ENCODE data around the gene BDKRB2.

Gene BDKRB2

DNA sequence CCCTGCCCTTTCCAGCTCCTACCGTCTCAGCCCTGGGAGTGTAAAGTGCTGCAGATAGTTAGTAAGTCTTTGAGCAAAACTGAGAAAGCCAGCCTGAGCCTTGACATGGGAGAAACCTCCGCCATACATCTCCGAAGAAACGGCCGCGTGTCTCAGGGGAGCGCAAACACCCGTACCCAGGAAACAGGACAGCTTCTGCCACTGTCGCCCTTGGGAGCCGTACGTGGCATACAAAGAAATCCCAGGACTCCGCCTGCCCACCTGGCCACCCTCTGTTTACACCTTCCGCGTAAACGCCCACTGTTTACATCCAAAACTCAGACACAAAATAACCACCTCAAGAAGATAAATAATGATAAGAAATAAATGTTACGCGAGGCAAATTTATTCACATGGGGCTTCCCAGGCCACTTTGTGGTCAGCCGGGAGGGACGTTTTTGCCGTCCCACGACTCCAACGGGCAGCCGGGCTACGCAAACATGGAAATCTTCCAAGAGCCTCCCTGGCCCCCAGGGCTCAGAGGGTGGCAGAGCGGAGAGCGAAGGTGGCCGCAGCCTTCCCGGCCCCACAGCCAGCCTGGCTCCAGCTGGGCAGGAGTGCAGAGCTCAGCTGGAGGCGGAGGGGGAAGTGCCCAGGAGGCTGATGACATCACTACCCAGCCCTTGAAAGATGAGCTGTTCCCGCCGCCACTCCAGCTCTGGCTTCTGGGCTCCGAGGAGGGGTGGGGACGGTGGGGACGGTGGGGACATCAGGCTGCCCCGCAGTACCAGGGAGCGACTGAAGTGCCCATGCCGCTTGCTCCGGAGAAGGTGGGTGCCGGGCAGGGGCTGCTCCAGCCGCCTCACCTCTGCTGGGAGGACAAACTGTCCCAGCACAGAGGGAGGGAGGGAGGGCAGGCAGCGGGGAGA lies at the start of gene BDKRB2:
TSS of gene BDKRB2 (plus strand) at position 689 of the 908 bp plus-strand sequence. CDS start 32,269 bp downstream, outside the sequence.
- Histone ChIP-seq H3K27me3 (ENCODE audit: control insufficient read depth, insufficient read depth, low read length) (no peaks in the 10 kb centered on the region), H3K4me1 (ENCODE audit: control insufficient read depth, insufficient read depth, low read length) (peaks cover 11% of the 10 kb centered on the region), H3K36me3 (ENCODE audit: control insufficient read depth, insufficient read depth, low read length) (no peaks in the 10 kb centered on the region), H3K4me3 (ENCODE audit: low read length) (peak within 1 kb of the TSS; percentile 59), H3K9ac (ENCODE audit: low read length) (peak within 1 kb of the TSS; percentile 51), H3K27ac (ENCODE audit: low read depth, low read length) (peak within 1 kb of the TSS; percentile 75)

DNA sequence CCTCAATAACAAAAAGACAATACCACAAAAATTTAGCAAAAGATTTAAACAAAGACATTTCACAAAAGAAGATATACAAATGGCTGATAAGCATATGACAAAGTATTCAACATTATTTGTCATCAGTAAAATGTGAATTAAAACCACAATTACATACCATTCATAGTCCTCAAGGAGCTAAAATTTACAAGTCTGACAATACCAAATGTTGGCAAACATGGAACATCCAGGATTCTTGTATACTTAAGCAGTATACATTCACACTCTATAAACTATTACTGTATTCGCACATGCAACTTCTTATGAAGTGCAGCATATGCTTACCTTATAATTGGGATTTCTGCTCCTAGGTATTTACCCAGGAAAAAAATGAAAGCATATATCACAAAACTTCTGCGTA lies 49.7 kb upstream of the BDKRB2 start:
- Histone ChIP-seq H3K27ac (ENCODE audit: low read depth, low read length) (no peak overlapping the region), H3K27me3 (ENCODE audit: control insufficient read depth, insufficient read depth, low read length) (no peaks in the 10 kb centered on the region), H3K9ac (ENCODE audit: low read length) (no peak overlapping the region), H3K36me3 (ENCODE audit: control insufficient read depth, insufficient read depth, low read length) (no peaks in the 10 kb centered on the region), H3K4me3 (ENCODE audit: low read length) (no peak overlapping the region), H3K4me1 (ENCODE audit: control insufficient read depth, insufficient read depth, low read length) (no peaks in the 10 kb centered on the region)

DNA sequence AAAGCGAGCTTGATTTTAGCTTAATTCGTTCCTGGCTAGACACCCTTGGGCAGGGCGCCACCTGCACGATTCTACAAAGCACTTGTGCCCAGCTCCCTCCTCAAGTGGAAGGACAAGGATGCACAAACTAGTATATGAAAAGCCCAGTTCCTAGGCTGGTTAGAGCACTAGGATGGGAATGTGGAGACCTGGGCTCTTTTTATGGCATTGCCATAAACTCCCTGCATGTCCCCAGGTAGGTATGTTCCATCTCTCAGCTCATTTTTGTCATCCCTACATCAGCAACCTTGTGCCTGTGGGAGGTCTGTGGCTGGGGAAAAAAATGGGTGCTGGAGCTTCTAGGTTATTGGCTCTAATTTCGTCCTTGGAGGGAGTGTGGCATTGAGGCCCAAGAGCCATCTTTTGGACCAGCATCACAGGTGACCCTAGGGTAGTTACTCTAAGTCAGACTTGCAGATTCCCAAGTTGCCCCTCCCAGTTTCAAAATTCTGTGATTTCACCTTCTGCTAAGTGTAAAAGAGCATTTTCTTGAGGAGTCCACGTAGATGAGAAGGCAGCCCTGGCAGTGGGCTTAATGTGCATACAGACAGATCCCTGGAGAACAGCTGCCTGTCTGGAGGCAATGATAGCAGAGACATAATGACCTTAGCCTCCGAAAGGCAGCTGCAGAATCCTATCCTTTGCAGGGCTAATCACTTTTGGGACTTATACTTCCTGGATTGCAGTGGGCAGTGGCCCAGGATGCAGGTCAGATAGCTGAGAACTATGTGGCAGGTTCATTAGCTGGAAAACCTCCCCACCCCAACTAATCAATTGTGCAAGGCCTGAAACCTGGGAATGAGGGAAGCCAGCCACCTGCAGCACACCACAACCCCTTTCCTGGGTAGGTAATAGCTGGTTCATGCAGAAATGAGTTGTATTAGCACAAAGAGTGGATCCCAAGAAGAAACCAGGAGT lies 47.6 kb upstream of the BDKRB2 start:
- H3K36me3 ChIP-seq (ENCODE audit: control insufficient read depth, insufficient read depth, low read length), result no peaks in the 10 kb centered on the region
- H3K9ac ChIP-seq (ENCODE audit: low read length), result no peak overlapping the region
- no peak overlapping the region for H3K27ac ChIP-seq (ENCODE audit: low read depth, low read length)
- H3K4me3 ChIP-seq (ENCODE audit: low read length), result no peak overlapping the region
- peaks cover 4% of the 10 kb centered on the region for H3K4me1 ChIP-seq (ENCODE audit: control insufficient read depth, insufficient read depth, low read length)
- no peaks in the 10 kb centered on the region for H3K27me3 ChIP-seq (ENCODE audit: control insufficient read depth, insufficient read depth, low read length)

DNA sequence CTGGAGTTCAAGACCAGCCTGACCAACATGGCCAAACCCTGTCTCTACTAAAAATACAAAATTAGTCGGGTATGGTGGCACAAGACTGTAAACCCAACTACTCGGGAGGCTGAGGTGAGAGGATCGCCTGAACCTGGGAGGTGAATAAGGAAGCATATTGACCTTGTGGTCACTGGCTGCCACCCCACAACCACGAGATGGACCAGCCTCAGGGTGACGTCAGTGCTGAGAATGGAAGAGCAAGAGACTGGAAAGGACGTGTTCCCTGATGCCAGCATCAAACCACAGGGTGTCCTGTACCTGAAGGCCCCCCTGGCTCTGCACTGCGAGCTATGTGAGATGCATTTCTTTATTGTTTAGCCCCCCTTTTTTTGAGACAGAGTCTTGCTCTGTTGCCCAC lies 45.9 kb upstream of the BDKRB2 start:
- H3K9ac ChIP-seq (ENCODE audit: low read length), result no peak overlapping the region
- no peak overlapping the region for H3K4me3 ChIP-seq (ENCODE audit: low read length)

DNA sequence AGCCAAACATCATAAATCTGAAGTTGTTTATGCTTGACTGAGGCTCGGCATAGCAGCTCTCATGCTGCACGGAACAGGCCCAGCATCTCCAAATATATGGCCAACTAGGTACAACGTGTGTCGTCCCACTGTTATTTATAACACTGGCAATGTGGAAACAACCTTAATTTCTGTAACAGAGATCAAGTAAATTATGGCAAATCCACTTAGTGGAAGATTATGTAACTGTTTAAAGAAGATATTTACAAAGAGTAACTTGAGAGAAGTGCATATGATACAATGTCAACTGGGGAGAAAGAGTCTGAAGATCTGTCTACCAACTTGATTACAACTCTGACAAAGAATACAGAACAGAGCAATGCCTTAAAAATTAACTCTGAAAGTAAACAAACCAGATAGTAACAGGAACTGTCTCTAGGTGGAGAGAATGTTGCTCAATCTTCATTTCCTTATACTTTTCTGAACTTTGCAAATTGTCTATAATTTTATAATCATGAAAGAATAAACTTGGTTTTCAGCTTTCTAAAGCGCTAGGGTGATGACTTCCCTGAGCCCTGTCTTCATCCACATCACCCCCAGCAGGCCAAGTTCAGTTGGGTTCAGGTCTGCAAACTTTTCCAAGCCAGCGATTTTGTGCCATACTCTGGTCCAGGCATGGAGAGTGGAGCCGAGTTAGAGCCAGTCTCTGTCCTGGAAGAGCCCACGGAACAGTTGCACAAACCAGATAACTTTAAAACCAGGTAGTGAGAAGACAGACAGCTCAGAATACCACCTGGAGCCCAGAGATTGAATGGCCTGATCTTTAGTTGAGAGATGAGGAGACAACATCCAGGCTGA lies 44.3 kb upstream of the BDKRB2 start:
- Histone ChIP-seq H3K9ac (ENCODE audit: low read length) (no peak overlapping the region), H3K27me3 (ENCODE audit: control insufficient read depth, insufficient read depth, low read length) (no peaks in the 10 kb centered on the region), H3K4me1 (ENCODE audit: control insufficient read depth, insufficient read depth, low read length) (peaks cover 4% of the 10 kb centered on the region), H3K36me3 (ENCODE audit: control insufficient read depth, insufficient read depth, low read length) (no peaks in the 10 kb centered on the region), H3K4me3 (ENCODE audit: low read length) (no peak overlapping the region), H3K27ac (ENCODE audit: low read depth, low read length) (peak overlapping the region; percentile 21)

More for the DNA sequence above, 45.9 kb upstream of the BDKRB2 start:
- Histone ChIP-seq H3K4me1 (ENCODE audit: control insufficient read depth, insufficient read depth, low read length) (peaks cover 4% of the 10 kb centered on the region), H3K36me3 (ENCODE audit: control insufficient read depth, insufficient read depth, low read length) (no peaks in the 10 kb centered on the region), H3K27me3 (ENCODE audit: control insufficient read depth, insufficient read depth, low read length) (no peaks in the 10 kb centered on the region), H3K27ac (ENCODE audit: low read depth, low read length) (no peak overlapping the region)

DNA sequence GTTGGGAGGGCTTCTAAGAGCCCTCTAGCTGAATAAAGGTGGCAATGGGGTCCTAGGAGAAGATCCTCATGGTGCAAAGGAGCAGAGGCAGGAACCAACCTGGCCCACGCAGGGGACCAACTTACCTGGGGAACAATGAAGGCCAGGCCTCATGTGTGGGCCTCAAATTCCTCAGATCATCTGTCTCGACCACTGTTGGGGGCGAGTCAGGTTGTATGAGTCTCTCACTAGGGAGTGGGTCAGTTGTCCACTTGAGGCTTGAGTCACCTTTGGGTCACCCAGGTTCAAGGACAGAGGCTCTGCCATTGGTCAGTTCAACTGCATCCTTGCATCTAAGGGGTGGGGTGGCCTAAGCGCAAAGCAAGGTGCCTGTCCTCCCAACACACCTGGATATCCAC lies 43.7 kb upstream of the BDKRB2 start:
- H3K36me3 ChIP-seq (ENCODE audit: control insufficient read depth, insufficient read depth, low read length), result no peaks in the 10 kb centered on the region

DNA sequence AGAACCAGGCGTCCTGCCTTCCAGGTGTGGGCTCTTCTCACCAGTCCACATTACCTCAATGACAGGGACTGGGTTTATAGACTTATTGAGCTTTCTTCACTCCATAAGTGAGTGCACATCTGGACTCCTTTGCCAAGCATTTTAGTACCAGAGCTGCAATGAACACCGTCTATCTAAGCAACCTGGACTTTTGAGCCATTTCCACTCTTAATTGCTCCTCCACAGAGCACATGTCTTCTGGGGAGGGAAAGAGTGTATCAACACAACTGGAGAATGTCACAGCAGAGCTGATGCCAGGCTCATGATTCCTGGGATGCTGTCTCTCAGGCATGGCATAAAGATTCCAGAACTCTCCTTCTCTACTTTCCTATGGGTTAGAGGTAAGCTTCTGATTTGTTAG lies 43.0 kb upstream of the BDKRB2 start:
- no peak overlapping the region for H3K9ac ChIP-seq (ENCODE audit: low read length)

More for the DNA sequence above, 43.7 kb upstream of the BDKRB2 start:
- Histone ChIP-seq H3K27ac (ENCODE audit: low read depth, low read length) (no peak overlapping the region), H3K4me1 (ENCODE audit: control insufficient read depth, insufficient read depth, low read length) (peaks cover 4% of the 10 kb centered on the region), H3K27me3 (ENCODE audit: control insufficient read depth, insufficient read depth, low read length) (no peaks in the 10 kb centered on the region), H3K9ac (ENCODE audit: low read length) (no peak overlapping the region), H3K4me3 (ENCODE audit: low read length) (no peak overlapping the region)

DNA sequence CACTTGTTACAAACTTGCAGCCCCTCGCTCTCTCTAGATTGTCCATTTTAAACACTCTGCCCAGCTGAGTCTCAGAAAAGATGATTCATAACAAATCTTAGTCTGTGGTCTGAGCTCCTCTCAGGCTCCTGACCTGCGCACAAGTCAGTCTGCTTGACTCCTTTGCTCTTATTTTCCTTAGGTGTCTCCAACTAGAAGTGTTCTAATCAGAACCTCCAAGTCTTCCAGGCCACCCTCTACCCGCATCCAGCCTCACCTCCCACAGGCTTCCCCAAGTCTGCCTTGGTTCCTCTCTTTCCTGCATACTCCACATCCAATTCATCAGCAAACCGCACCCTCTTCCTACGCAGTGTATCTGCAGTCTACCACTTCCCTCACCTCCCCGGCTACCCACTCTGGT lies 42.4 kb upstream of the BDKRB2 start:
- Histone ChIP-seq H3K36me3 (ENCODE audit: control insufficient read depth, insufficient read depth, low read length) (no peaks in the 10 kb centered on the region), H3K27me3 (ENCODE audit: control insufficient read depth, insufficient read depth, low read length) (no peaks in the 10 kb centered on the region), H3K9ac (ENCODE audit: low read length) (no peak overlapping the region), H3K27ac (ENCODE audit: low read depth, low read length) (no peak overlapping the region), H3K4me1 (ENCODE audit: control insufficient read depth, insufficient read depth, low read length) (peaks cover 4% of the 10 kb centered on the region), H3K4me3 (ENCODE audit: low read length) (no peak overlapping the region)

More for the DNA sequence above, 43.0 kb upstream of the BDKRB2 start:
- no peak overlapping the region for H3K27ac ChIP-seq (ENCODE audit: low read depth, low read length)
- H3K4me3 ChIP-seq (ENCODE audit: low read length), result no peak overlapping the region
- peaks cover 4% of the 10 kb centered on the region for H3K4me1 ChIP-seq (ENCODE audit: control insufficient read depth, insufficient read depth, low read length)
- no peaks in the 10 kb centered on the region for H3K36me3 ChIP-seq (ENCODE audit: control insufficient read depth, insufficient read depth, low read length)
- H3K27me3 ChIP-seq (ENCODE audit: control insufficient read depth, insufficient read depth, low read length), result no peaks in the 10 kb centered on the region

DNA sequence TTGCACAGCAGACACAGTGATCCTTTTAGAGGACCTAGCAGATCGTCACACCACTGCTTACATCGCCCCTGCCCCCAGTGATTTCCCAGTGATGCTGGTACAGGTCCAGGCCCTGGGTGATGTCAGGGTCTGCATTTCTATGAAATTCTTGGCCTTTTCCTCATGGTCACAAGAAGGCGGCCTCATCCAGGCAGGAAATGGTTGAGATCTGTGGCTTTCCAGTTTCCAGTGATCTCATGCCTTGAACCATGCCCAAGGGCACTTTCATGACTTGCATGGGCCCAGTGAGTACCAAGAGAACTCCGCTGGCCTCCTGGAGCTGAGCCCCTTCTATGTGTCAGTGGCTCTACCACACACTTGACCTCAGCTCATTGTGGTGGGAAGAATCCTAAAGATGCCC lies 41.9 kb upstream of the BDKRB2 start:
- no peaks in the 10 kb centered on the region for H3K36me3 ChIP-seq (ENCODE audit: control insufficient read depth, insufficient read depth, low read length)
- no peaks in the 10 kb centered on the region for H3K27me3 ChIP-seq (ENCODE audit: control insufficient read depth, insufficient read depth, low read length)
- no peak overlapping the region for H3K9ac ChIP-seq (ENCODE audit: low read length)
- no peak overlapping the region for H3K4me3 ChIP-seq (ENCODE audit: low read length)
- H3K4me1 ChIP-seq (ENCODE audit: control insufficient read depth, insufficient read depth, low read length), result peaks cover 4% of the 10 kb centered on the region
- no peak overlapping the region for H3K27ac ChIP-seq (ENCODE audit: low read depth, low read length)

DNA sequence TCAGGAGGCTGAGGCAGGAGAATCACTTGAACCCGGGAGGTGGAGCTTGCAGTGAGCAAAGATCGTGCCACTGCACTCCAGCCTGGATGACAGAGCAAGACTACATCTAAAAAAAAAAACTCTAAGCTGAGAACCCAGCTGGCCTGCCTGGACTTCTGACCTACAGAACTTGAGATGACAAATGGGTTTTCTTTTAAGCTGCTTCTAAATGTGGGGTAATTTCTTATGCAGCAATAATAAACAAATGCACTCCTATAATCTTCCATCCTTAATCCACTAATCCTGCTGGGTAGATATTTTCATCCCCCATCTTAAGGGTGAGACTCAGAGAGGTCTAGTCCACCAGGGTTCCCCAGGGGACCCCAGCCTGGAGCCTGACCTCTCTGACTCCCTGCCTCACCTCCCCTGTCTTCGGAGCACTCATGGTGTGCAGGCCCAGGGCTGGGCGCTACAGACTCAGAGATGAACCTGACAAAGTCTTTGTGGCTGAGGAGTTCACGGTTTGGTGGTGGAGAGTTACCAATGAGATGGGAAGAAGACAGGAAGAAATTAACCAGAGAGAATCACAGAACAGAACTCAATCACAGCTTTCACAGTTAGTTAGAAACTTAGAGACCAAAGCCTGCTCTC lies 39.7 kb upstream of the BDKRB2 start:
- Histone ChIP-seq H3K36me3 (ENCODE audit: control insufficient read depth, insufficient read depth, low read length) (no peaks in the 10 kb centered on the region), H3K4me3 (ENCODE audit: low read length) (no peak overlapping the region), H3K9ac (ENCODE audit: low read length) (no peak overlapping the region), H3K4me1 (ENCODE audit: control insufficient read depth, insufficient read depth, low read length) (peaks cover 4% of the 10 kb centered on the region), H3K27ac (ENCODE audit: low read depth, low read length) (no peak overlapping the region), H3K27me3 (ENCODE audit: control insufficient read depth, insufficient read depth, low read length) (no peaks in the 10 kb centered on the region)

DNA sequence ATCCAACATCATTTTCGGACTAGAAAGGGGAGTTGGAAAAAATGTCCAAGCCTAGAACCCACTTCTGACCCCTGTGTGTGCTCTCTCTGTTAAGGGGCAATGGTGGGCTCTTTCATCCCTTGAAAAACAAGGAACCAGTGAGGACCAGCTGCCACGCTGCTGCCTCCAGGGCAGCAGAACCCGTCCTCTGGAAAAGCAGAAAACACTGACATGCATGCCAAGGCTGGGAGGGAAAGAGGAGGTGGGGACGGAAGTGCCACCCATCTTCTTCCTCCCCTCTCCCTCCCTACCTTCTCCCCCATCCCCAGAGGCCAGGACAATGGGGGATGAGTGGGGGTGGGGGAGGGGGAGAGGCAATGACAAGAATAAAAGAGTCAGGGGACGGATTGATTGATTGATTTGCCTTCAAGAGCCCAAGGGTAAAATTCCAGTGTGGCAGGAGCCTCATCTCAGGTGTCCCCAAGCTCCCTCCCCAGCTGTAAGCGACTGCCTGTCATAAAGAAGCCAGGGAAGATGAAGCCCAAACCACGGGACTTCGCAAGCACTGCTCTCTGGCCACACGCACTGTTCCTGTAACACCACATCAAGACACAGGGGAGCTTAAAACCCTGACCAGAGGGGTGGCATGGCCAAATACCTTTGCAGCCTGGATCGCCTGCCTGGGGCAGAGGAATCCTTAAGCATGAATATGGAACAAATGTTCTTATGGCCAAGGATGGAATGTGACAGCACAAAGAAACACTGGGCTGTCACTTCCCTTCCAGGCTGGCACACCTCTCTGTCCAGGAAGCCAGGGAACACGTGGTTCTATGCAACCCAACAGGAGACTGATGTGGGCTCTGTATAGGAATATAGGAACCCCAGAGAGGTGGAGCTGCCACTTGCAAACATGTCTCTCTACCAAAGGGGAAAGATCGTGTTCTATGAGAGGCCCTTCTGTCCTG lies 38.9 kb upstream of the BDKRB2 start:
- Histone ChIP-seq H3K27ac (ENCODE audit: low read depth, low read length) (no peak overlapping the region), H3K4me3 (ENCODE audit: low read length) (no peak overlapping the region), H3K4me1 (ENCODE audit: control insufficient read depth, insufficient read depth, low read length) (no peaks in the 10 kb centered on the region), H3K27me3 (ENCODE audit: control insufficient read depth, insufficient read depth, low read length) (no peaks in the 10 kb centered on the region), H3K9ac (ENCODE audit: low read length) (no peak overlapping the region), H3K36me3 (ENCODE audit: control insufficient read depth, insufficient read depth, low read length) (no peaks in the 10 kb centered on the region)

Measured in rectal smooth muscle tissue (tissue), 1 donor.